Colon (tissue), 2 donors: ENCODE results near the gene FAM171A1.

ENCODE experiments used
- FAIRE-seq: peaks from 2 replicates; lab custom pipeline; 2012; peaks lifted over from hg19 to GRCh38; lab: Jason Lieb, UNC
- donor health status: control.
- donor health status: control.

The FAM171A1 gene

DNA sequence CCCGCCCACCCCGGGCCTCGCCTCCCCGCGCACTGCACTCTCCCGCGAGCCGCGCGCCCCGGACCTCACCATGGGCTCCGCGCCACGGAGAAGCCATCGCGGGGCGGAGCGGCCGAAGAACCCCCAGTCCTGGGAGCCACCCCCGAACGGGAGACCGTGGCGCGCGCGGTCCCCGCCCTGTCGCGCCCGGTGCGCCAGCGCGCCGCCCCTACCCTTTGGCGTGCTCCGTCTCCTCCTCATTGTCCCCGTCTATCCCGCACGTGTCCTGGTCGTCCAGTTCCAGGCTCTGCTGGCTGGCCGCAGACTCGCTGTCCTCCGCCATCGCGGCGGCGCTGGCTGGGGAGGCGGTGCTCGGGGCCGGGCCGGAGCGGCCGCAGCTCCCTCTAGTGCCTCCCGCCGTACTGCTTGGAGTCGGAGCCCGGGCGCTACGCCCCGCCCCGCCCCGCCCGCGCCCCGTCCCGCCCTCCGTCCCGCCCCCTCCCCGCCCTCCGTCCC lies 202.8 kb downstream of the FAM171A1 start, which contains the start of gene NMT2:
TSS of gene NMT2 (minus strand) at position 403 of the 495 bp plus-strand sequence. CDS start at position 322, 81 bp downstream.
- no peak for FAIRE-seq

DNA sequence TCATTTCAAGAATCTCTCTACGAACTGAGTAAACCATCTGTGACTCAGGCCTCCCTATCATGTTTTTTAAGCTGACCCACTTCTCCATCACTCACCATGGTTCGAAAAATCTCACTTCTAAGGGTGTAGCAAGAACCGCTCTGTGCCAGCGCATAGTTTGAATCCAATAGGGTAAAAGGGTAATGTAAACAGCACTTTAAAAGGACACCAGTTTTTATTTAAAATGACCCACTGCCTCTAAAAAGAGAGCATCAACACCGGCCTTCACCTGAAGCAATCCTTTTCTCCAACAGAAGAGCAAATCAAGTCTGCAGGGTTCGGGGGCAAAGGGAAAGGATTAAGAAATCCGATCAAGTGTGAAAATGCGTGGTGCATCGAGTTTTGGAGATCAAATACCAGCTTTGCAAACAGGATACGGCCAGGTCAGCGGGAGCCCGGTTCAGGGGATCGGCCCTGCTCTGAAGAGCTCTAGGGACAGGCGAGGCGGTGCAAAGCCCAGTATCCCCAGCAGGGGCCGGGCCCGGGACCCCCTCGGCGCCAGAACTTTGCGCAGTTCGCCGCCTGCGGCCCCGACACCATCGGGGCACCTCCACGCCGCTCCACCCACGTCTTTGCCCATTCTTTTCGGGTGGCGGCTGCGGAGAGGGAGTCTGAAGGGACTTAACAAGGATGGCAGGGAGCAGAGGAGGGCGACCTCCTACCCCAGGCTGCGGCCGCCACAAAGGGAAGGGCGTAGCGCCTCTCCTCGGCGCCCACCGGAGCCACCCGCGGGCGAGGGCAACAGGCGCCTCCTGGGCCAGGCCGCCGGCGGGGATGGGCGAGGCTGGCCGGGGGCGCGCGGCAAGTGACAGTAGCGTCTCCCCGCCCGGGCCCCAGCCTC lies 203.4 kb downstream of the FAM171A1 start:
- no peak for FAIRE-seq

DNA sequence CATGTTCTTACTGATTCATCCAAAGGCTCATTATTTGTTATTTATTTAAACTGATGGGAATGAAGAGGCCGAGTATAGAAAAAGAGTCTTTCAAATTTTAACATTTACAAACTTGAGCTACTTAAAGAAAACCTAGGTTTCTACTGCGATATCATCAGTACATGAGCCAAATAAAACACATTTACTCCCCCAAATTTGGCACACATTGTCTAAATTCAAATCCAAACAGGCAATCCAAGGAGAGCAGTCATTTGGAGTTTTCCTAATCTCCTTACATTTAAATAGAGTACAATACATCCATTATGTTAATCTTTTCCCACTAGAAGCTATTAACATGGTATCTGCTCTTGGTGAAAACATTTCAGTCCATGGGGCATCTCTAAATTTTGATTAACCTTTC lies 204.8 kb downstream of the FAM171A1 start:
- FAIRE-seq: no peak

DNA sequence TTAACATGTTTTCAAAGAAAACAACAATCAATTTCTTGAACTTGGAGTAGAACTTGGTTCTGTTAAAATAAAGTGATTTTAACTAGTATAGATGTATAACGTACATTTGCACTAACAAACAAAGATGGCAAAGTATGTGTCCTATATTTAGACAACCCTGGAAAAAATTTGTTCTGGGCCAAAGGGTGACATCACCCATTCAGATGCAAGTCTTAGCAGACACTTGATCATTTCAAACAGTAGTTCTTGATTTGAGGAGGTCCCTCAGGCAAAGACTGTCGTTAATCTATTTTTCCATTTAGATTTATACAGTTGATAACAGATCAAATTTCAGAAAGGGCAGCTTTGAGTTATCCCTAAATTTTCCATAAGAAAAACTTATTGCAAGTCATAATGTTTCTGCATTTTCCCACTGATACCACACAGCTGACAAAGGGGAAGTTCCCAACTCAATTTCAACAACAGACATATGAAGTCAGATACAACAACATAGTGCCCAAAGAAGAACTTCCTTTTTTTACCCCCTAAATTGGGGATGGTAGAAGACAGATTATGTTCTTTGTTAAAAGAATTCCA lies 207.7 kb downstream of the FAM171A1 start:
- no peak for FAIRE-seq
